Thymus (tissue), 11 donors: Measurements from ENCODE around the gene HMGXB3. TPM values are rescaled to one million over a fixed set of nuclear protein-coding genes. Genes with fewer than 3 reads are reported as not detected.
A peak's percentile ranks its signal among the peaks of the same experiment; 100 is the strongest.

Experiments
- DNase-seq, 9 donors: peaks; one replicate each; pipeline ENCODE4 v3.0.0-alpha.2; 2013; ENCODE audit warnings: low spot score in 9 of 9, low read depth in 6 of 9, missing footprints in 1 of 9
- H3K27ac ChIP-seq, 2 donors: one replicate each; pipeline ENCODE4 v1.5.1; 2013; ENCODE audit warnings: control low read depth in 1 of 2, low read depth in 1 of 2, low read length in 1 of 2, mild to moderate bottlenecking in 1 of 2, moderate library complexity in 1 of 2
- H3K27me3 ChIP-seq, 2 donors: one replicate each; pipeline ENCODE4 v1.5.1; 2013; ENCODE audit warnings: low read length in 1 of 2; ENCODE audit not compliant: control insufficient read depth in 2 of 2, insufficient read depth in 1 of 2
- H3K36me3 ChIP-seq, 2 donors: one replicate each; pipeline ENCODE4 v1.5.1; 2013; ENCODE audit warnings: low read length in 1 of 2, mild to moderate bottlenecking in 1 of 2, moderate library complexity in 1 of 2; ENCODE audit not compliant: control insufficient read depth in 2 of 2, insufficient read depth in 2 of 2
- H3K4me1 ChIP-seq, 2 donors: one replicate each; pipeline ENCODE4 v1.5.1; 2013; ENCODE audit warnings: low read length in 2 of 2; ENCODE audit not compliant: control insufficient read depth in 2 of 2, insufficient read depth in 2 of 2
- H3K4me3 ChIP-seq, 2 donors: one replicate each; pipeline ENCODE4 v1.5.1; 2013; ENCODE audit warnings: low read length in 2 of 2, control low read depth in 1 of 2, mild to moderate bottlenecking in 1 of 2
- H3K9me3 ChIP-seq, 2 donors: one replicate each; pipeline ENCODE4 v1.5.1; 2013; ENCODE audit warnings: low read length in 1 of 2, mild to moderate bottlenecking in 1 of 2; ENCODE audit not compliant: control insufficient read depth in 2 of 2, insufficient read depth in 1 of 2
- WGBS: extraction: QIAGEN DNeasy Blood & Tissue Kit; methylation state at CpG from one replicate; pipeline ENCODE4 v1.1.7; 2013; 5-methylcytosine and 5-hydroxymethylcytosine counted together
- polyA plus RNA-seq: library from polyadenylated mRNA; stranded (reverse); fragments of 200-250 nt; gene quantifications from one replicate; pipeline ENCODE4 v1.2.3, GENCODE V29; 2013
- total RNA-seq: library from RNA; stranded (reverse); fragments of 120-200 nt; gene quantifications from one replicate; pipeline ENCODE4 v1.2.4, GENCODE V29; 2013
- donor health status: healthy.

HMGXB3 gene
- total and polyA plus RNA-seq, 2 donors, result 14.0 to 27.0 TPM

GRCh38 chr5:149998281-149998680 is 2.3 kb upstream of the HMGXB3 start:
- no peak for DNase-seq
- H3K27ac ChIP-seq, result no peak overlapping the region
- 99% methylated on average over 3 of the region's 3 CpGs for WGBS

GRCh38 chr5:149999359-149999758 is 1.2 kb upstream of the HMGXB3 start:
- Histone ChIP-seq H3K27ac (no peak overlapping the region), H3K9me3 (no peaks in the 10 kb centered on the region), H3K36me3 (peaks cover 0 to 5% of the 10 kb centered on the region in 2 donors), H3K27me3 (no peaks in the 10 kb centered on the region), H3K4me3 (no peak overlapping the region), H3K4me1 (peaks cover 7 to 18% of the 10 kb centered on the region in 2 donors)
- no peak for DNase-seq
- 95% methylated on average over 3 of the region's 3 CpGs for WGBS

More at GRCh38 chr5:149998281-149998680, 2.3 kb upstream of the HMGXB3 start:
- Histone ChIP-seq H3K9me3 (no peaks in the 10 kb centered on the region), H3K36me3 (no peaks in the 10 kb centered on the region), H3K27me3 (no peaks in the 10 kb centered on the region), H3K4me3 (no peak overlapping the region), H3K4me1 (peaks cover 7 to 18% of the 10 kb centered on the region in 2 donors)

GRCh38 chr5:149999866-150000255 is 678 bp upstream of the HMGXB3 start:
- peak overlapping the region; percentile 84 to 92 for H3K4me3 ChIP-seq

GRCh38 chr5:150000990-150001659 is 586 bp downstream of the HMGXB3 start:
- Histone ChIP-seq H3K9me3 (no peaks in the 10 kb centered on the region), H3K36me3 (peaks cover 3 to 18% of the 10 kb centered on the region in 2 donors), H3K27ac (peak overlapping the region; percentile 88 to 92), H3K4me3 (peak overlapping the region; percentile 84 to 92), H3K27me3 (no peaks in the 10 kb centered on the region), H3K4me1 (peaks cover 7 to 18% of the 10 kb centered on the region in 2 donors)
- WGBS, result under 1% methylated on average over 44 of the region's 44 CpGs
- DNase-seq, result peak in 7 of 9 donors; percentile 3 to 54 (median 31)

More at GRCh38 chr5:149999866-150000255, 678 bp upstream of the HMGXB3 start:
- Histone ChIP-seq H3K27me3 (no peaks in the 10 kb centered on the region), H3K9me3 (no peaks in the 10 kb centered on the region), H3K27ac (peak overlapping the region; percentile 88 to 92), H3K36me3 (peaks cover 0 to 10% of the 10 kb centered on the region in 2 donors), H3K4me1 (peaks cover 7 to 18% of the 10 kb centered on the region in 2 donors)
- DNase-seq, result peak in 1 of 9 donors; percentile 2
- WGBS, result 37% methylated on average over 7 of the region's 7 CpGs

- H3K4me3 ChIP-seq, result peak overlapping the region; percentile 84 to 92
- peaks cover 7 to 18% of the 10 kb centered on the region in 2 donors for H3K4me1 ChIP-seq
- peaks cover 8 to 24% of the 10 kb centered on the region in 2 donors for H3K36me3 ChIP-seq
- 15% methylated on average over 8 of the region's 8 CpGs for WGBS
- no peaks in the 10 kb centered on the region for H3K27me3 ChIP-seq
- DNase-seq, result peak in 8 of 9 donors; percentile 32 to 80 (median 48)
- peak overlapping the region; percentile 1 to 88 for H3K27ac ChIP-seq
- no peaks in the 10 kb centered on the region for H3K9me3 ChIP-seq
Measured at GRCh38 chr5:150001660-150002486, 1.3 kb downstream of the HMGXB3 start.

GRCh38 chr5:150006318-150006717 is 5.8 kb downstream of the HMGXB3 start:
- Histone ChIP-seq H3K36me3 (peaks cover 32 to 53% of the 10 kb centered on the region in 2 donors), H3K9me3 (no peaks in the 10 kb centered on the region), H3K4me1 (peaks cover 0 to 11% of the 10 kb centered on the region in 2 donors), H3K27ac (no peak overlapping the region), H3K4me3 (no peak overlapping the region), H3K27me3 (no peaks in the 10 kb centered on the region)
- 97% methylated on average over 4 of the region's 4 CpGs for WGBS
- DNase-seq, result no peak

DNA sequence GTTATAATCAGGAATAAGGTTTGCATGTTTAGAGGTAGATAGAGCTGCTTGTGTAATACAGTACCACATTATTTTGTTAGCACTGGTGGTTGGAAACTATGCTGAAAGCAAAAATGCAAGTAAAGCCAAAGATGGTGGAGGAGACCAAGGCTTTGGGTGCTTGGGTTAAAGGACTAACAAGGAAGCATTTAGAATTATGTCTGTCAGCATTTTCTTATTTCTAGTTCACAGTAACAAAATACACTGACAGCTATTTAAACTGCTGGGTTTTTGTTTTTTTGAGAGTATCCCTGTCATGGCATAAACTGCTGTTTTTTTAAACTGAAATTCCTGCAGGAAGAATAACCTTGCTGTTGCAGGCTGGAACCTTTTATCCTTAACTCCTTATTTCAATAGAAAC is 6.5 kb downstream of the HMGXB3 start:
- Histone ChIP-seq H3K4me3 (no peak overlapping the region), H3K36me3 (peaks cover 33 to 57% of the 10 kb centered on the region in 2 donors), H3K4me1 (peaks cover 0 to 3% of the 10 kb centered on the region in 2 donors), H3K27ac (no peak overlapping the region), H3K27me3 (no peaks in the 10 kb centered on the region), H3K9me3 (no peaks in the 10 kb centered on the region)
- DNase-seq, result no peak

GRCh38 chr5:150009671-150010387 is 9.3 kb downstream of the HMGXB3 start:
- Histone ChIP-seq H3K36me3 (peaks cover 49 to 72% of the 10 kb centered on the region in 2 donors), H3K4me1 (no peaks in the 10 kb centered on the region), H3K27me3 (no peaks in the 10 kb centered on the region), H3K9me3 (peaks cover 0 to under 1% of the 10 kb centered on the region in 2 donors), H3K4me3 (no peak overlapping the region), H3K27ac (no peak overlapping the region)
- DNase-seq, result no peak
- 99% methylated on average over 6 of the region's 6 CpGs for WGBS
